GM18508 (cell line): Measurements from ENCODE around the gene SP9.

ENCODE experiments used
- ATAC-seq: cut with Tn5 transposase; IDR thresholded peaks from one replicate; pipeline ENCODE4 v1.9.1; 2021; ENCODE audit warnings: moderate number of reproducible peaks; ENCODE audit not compliant: insufficient read depth, unreplicated experiment

SP9 gene

GRCh38 chr2:174333017-174333371, 1.8 kb upstream of the SP9 start:
- no peak for ATAC-seq

GRCh38 chr2:174333372-174334277, 1.1 kb upstream of the SP9 start:
- no peak for ATAC-seq

GRCh38 chr2:174334278-174334715, 457 bp upstream of the SP9 start:
- no peak for ATAC-seq

- no peak for ATAC-seq
Measured at GRCh38 chr2:174335254-174335987, 667 bp downstream of the SP9 start.

- ATAC-seq = no peak
Measured at GRCh38 chr2:174335988-174336500, 1.3 kb downstream of the SP9 start.

- no peak for ATAC-seq
Measured at GRCh38 chr2:174336501-174337336, 2.0 kb downstream of the SP9 start.

GRCh38 chr2:174337337-174338146, 2.8 kb downstream of the SP9 start:
- ATAC-seq = no peak

- no peak for ATAC-seq
Measured at GRCh38 chr2:174338147-174338605, 3.4 kb downstream of the SP9 start.

GRCh38 chr2:174338671-174339560, 4.2 kb downstream of the SP9 start:
- ATAC-seq = no peak

- no peak for ATAC-seq
Measured at GRCh38 chr2:174339561-174340399, 5.0 kb downstream of the SP9 start.

GRCh38 chr2:174340400-174341292, 5.9 kb downstream of the SP9 start:
- ATAC-seq = no peak

- ATAC-seq = no peak
Measured at GRCh38 chr2:174341293-174341994, 6.7 kb downstream of the SP9 start.

GRCh38 chr2:174341995-174342685, 7.4 kb downstream of the SP9 start:
- no peak for ATAC-seq

GRCh38 chr2:174342686-174343342, 8.1 kb downstream of the SP9 start:
- no peak for ATAC-seq

GRCh38 chr2:174343343-174343622, 8.5 kb downstream of the SP9 start:
- no peak for ATAC-seq
